Keratinocyte (primary cell): ENCODE measurements around the gene NXNL1. TPM values are rescaled to one million over a fixed set of nuclear protein-coding genes. Genes with fewer than 3 reads are reported as not detected.

ENCODE experiments used
- DNase-seq: peaks from one replicate; pipeline ENCODE4 v3.0.0-alpha.2; 2011; ENCODE audit warnings: low read depth, missing footprints, low spot score
- FAIRE-seq: peaks from 2 replicates; lab custom pipeline; 2011; peaks lifted over from hg19 to GRCh38; lab: Jason Lieb, UNC
- H2AFZ ChIP-seq: 2 replicates; pipeline ENCODE4 v1.6.0; 2012; ENCODE audit warnings: low read length, control low read depth, inconsistent platforms; ENCODE audit not compliant: control insufficient read depth
- H3K27ac ChIP-seq: 2 replicates; pipeline ENCODE4 v1.5.1; 2011; ENCODE audit warnings: low read length; ENCODE audit not compliant: control insufficient read depth, insufficient read depth
- H3K27me3 ChIP-seq: 3 replicates; pipeline ENCODE4 v1.6.0; 2011; ENCODE audit warnings: low read length; ENCODE audit not compliant: control insufficient read depth, insufficient read depth; ENCODE audit errors: extremely low read depth
- H3K36me3 ChIP-seq, 2 experiments: 2 replicates in 1 of 2; 3 replicates in 1 of 2; pipeline ENCODE4 v1.5.1; 2011; ENCODE audit warnings: low read length in 2 of 2, mild to moderate bottlenecking in 1 of 2; ENCODE audit not compliant: control insufficient read depth in 2 of 2, insufficient read depth in 2 of 2; ENCODE audit errors: extremely low read depth in 1 of 2
- H3K4me1 ChIP-seq: 3 replicates; pipeline ENCODE4 v1.5.1; 2011; ENCODE audit warnings: low read length; ENCODE audit not compliant: control insufficient read depth, insufficient read depth; ENCODE audit errors: extremely low read depth
- H3K4me2 ChIP-seq: 3 replicates; pipeline ENCODE4 v1.6.0; 2011; ENCODE audit warnings: low read depth, low read length; ENCODE audit not compliant: control insufficient read depth, insufficient read depth; ENCODE audit errors: extremely low read depth
- H3K4me3 ChIP-seq, 3 experiments: fragments of 200-600 bp in 1 of 3; sonication (generic) in 1 of 3; 2 replicates in 2 of 3; 3 replicates in 1 of 3; pipeline ENCODE4 v1.5.1; 2011 to 2016; ENCODE audit warnings: low read length in 3 of 3, mild to moderate bottlenecking in 3 of 3, control low read depth in 2 of 3, inconsistent platforms in 1 of 3, low read depth in 1 of 3, mixed read lengths in 1 of 3, mixed run types in 1 of 3, moderate library complexity in 1 of 3; ENCODE audit not compliant: control insufficient read depth in 2 of 3, insufficient read depth in 2 of 3; ENCODE audit errors: extremely low read depth in 1 of 3
- H3K79me2 ChIP-seq: 2 replicates; pipeline ENCODE4 v1.6.0; 2012; ENCODE audit warnings: low read length; ENCODE audit not compliant: control insufficient read depth, insufficient read depth
- H3K9ac ChIP-seq: 3 replicates; pipeline ENCODE4 v1.6.0; 2011; ENCODE audit warnings: low read length; ENCODE audit not compliant: control insufficient read depth, insufficient read depth; ENCODE audit errors: extremely low read depth
- H3K9me1 ChIP-seq: 3 replicates; pipeline ENCODE4 v1.6.0; 2011; ENCODE audit warnings: low read length; ENCODE audit not compliant: control insufficient read depth, insufficient read depth; ENCODE audit errors: extremely low read depth
- H3K9me3 ChIP-seq: 2 replicates; pipeline ENCODE4 v1.5.1; 2012; ENCODE audit warnings: low read depth, low read length; ENCODE audit not compliant: control insufficient read depth
- H4K20me1 ChIP-seq: 3 replicates; pipeline ENCODE4 v1.6.0; 2011; ENCODE audit warnings: low read length; ENCODE audit not compliant: control insufficient read depth, insufficient read depth; ENCODE audit errors: extremely low read depth
- CTCF ChIP-seq, 3 experiments: IDR thresholded peaks in 1 of 3; conservative IDR thresholded peaks in 1 of 3; optimal IDR thresholded peaks in 1 of 3; 2 replicates in 2 of 3; 3 replicates in 1 of 3; pipeline versions ENCODE3 to v1.5.1; 2011; ENCODE audit warnings: low read length in 3 of 3, mild to moderate bottlenecking in 3 of 3, moderate library complexity in 2 of 3, control low read depth in 1 of 3, inconsistent platforms in 1 of 3; ENCODE audit not compliant: insufficient read depth in 2 of 3; ENCODE audit errors: extremely low read depth in 1 of 3
- EZH2 ChIP-seq: IDR thresholded peaks from one replicate; pipeline ENCODE4 v1.6.1; 2012; ENCODE audit warnings: inconsistent platforms, mild to moderate bottlenecking, low read length, moderate library complexity
- dilution Hi-C: fragments of 300-500 bp; cut with MboI; formaldehyde crosslinking; loops from one replicate; pipeline ENCODE4 v1.7.0; 2020; ENCODE audit warnings: low sequenced_read_pairs; ENCODE audit not compliant: extremely low pct_ligation_motif_present
- polyA plus RNA-seq, 5 experiments: library from polyadenylated mRNA; depleted of rRNA in 3 of 5; stranded (reverse) in 3 of 5; stranded (forward) in 1 of 5; unstranded in 1 of 5; fragments of >200 nt; gene quantifications; 1 replicate in 1 of 5; 2 replicates in 3 of 5; 3 replicates in 1 of 5; pipeline versions ENCODE4 v1.2.1 to v1.2.3, GENCODE V29; 2011 to 2012; ENCODE audit warnings: missing spikeins in 2 of 5, low read depth in 1 of 5, low replicate concordance in 1 of 5

NXNL1 gene
- polyA plus RNA-seq, 1 donor (not counting 4 experiments of a cell fraction or from before 2014, with no cell fraction given) = not detected

GRCh38 chr19:17436094-17436873, 24.4 kb downstream of the NXNL1 start:
- H3K9me1 ChIP-seq = no peaks in the 10 kb centered on the region
- no peaks in the 10 kb centered on the region for H3K27me3 ChIP-seq
- no peaks in the 10 kb centered on the region for H3K79me2 ChIP-seq
- no peak overlapping the region for H3K4me2 ChIP-seq
- peaks cover under 1% of the 10 kb centered on the region for H3K4me1 ChIP-seq
- dilution Hi-C loops = no loop called here
- no peaks in the 10 kb centered on the region for H4K20me1 ChIP-seq
- no peaks in the 10 kb centered on the region for H3K36me3 ChIP-seq
- FAIRE-seq (no peak), DNase-seq (no peak)
- no peak for TF ChIP-seq CTCF (optimal IDR thresholded peaks at IDR 0.05 in 1 of 3, IDR thresholded peaks at IDR 0.05 in 1 of 3, conservative IDR thresholded peaks at IDR 0.05 in 1 of 3; ENCODE audit: extremely low read depth in 1 of 3, insufficient read depth in 2 of 3, low read length in 3 of 3)
- no peak for TF ChIP-seq EZH2
- H3K27ac ChIP-seq = no peak overlapping the region
- H3K9me3 ChIP-seq = no peaks in the 10 kb centered on the region
- no peak overlapping the region for H3K4me3 ChIP-seq
- no peak overlapping the region for H3K9ac ChIP-seq
- no peak overlapping the region for H2AFZ ChIP-seq

- Histone ChIP-seq H3K79me2 (no peaks in the 10 kb centered on the region), H3K9me1 (no peaks in the 10 kb centered on the region), H3K9me3 (no peaks in the 10 kb centered on the region), H4K20me1 (no peaks in the 10 kb centered on the region), H3K4me1 (no peaks in the 10 kb centered on the region), H3K4me3 (no peak overlapping the region), H3K9ac (no peak overlapping the region), H3K27ac (no peak overlapping the region), H3K36me3 (no peaks in the 10 kb centered on the region), H3K4me2 (no peak overlapping the region), H3K27me3 (no peaks in the 10 kb centered on the region), H2AFZ (no peak overlapping the region)
- no peak for DNase-seq
- dilution Hi-C loops = no loop called here
- no peak for TF ChIP-seq CTCF (optimal IDR thresholded peaks at IDR 0.05 in 1 of 3, IDR thresholded peaks at IDR 0.05 in 1 of 3, conservative IDR thresholded peaks at IDR 0.05 in 1 of 3; ENCODE audit: extremely low read depth in 1 of 3, insufficient read depth in 2 of 3, low read length in 3 of 3)
- TF ChIP-seq EZH2 = no peak
- no peak for FAIRE-seq
These were observed 25.5 kb downstream of the NXNL1 start for GRCh38 chr19:17435218-17435617.
